Ishikawa (cell line): ENCODE data around the gene TBC1D9.

Experiments used
- CEBPB ChIP-seq: IDR thresholded peaks from 2 replicates; pipeline ENCODE4 v1.6.1; 2012
- CREB1 ChIP-seq: IDR thresholded peaks from 2 replicates; pipeline ENCODE4 v1.6.1; 2012; ENCODE audit warnings: low read depth
- EGR1 ChIP-seq: IDR thresholded peaks from 2 replicates; pipeline ENCODE4 v1.6.1; 2012
- EP300 ChIP-seq: IDR thresholded peaks from 2 replicates; pipeline ENCODE4 v1.6.1; 2012; ENCODE audit warnings: borderline replicate concordance
- FOXM1 ChIP-seq: IDR thresholded peaks from 2 replicates; pipeline ENCODE4 v1.6.1; 2012; ENCODE audit warnings: low read depth, borderline replicate concordance
- MAX ChIP-seq: IDR thresholded peaks from 2 replicates; pipeline ENCODE4 v1.6.1; 2012
- NFIC ChIP-seq: IDR thresholded peaks from 2 replicates; pipeline ENCODE4 v1.6.1; 2012
- RAD21 ChIP-seq: IDR thresholded peaks from 2 replicates; pipeline ENCODE4 v1.6.1; 2012; ENCODE audit warnings: low read depth
- TAF1 ChIP-seq: IDR thresholded peaks from 2 replicates; pipeline ENCODE4 v1.6.1; 2012; ENCODE audit warnings: low read depth, mild to moderate bottlenecking
- TCF12 ChIP-seq: IDR thresholded peaks from 2 replicates; pipeline ENCODE4 v1.6.1; 2012; ENCODE audit warnings: low read depth
- TEAD4 ChIP-seq: IDR thresholded peaks from 2 replicates; pipeline ENCODE4 v1.6.1; 2012
- USF1 ChIP-seq: IDR thresholded peaks from 2 replicates; pipeline ENCODE4 v1.6.1; 2012
- YY1 ChIP-seq: IDR thresholded peaks from 2 replicates; pipeline ENCODE4 v1.6.1; 2012; ENCODE audit warnings: low read depth
- ZBTB7A ChIP-seq: IDR thresholded peaks from 2 replicates; pipeline ENCODE4 v1.6.1; 2012; ENCODE audit warnings: low read depth
- TF ChIP-seq, protein P1 (sequence below): IDR thresholded peaks from 2 replicates; pipeline ENCODE4 v1.6.1; 2012; ENCODE audit warnings: low read depth, mild to moderate bottlenecking

The TBC1D9 gene

GRCh38 chr4:140711910-140712309 lies 44.3 kb downstream of the TBC1D9 start:
- no peak for TF ChIP-seq TAF1
- TF ChIP-seq USF1: no peak

GRCh38 chr4:140710908-140711622 lies 45.1 kb downstream of the TBC1D9 start:
- TF ChIP-seq CEBPB: no peak
- no peak for TF ChIP-seq CREB1
- TF ChIP-seq EP300: no peak
- no peak for TF ChIP-seq TCF12
- no peak for TF ChIP-seq RAD21
- TF ChIP-seq MAX: no peak
- no peak for TF ChIP-seq EGR1
- no peak for TF ChIP-seq TEAD4
- TF ChIP-seq USF1: no peak
- no peak for TF ChIP-seq NFIC
- TF ChIP-seq, protein P1, sequence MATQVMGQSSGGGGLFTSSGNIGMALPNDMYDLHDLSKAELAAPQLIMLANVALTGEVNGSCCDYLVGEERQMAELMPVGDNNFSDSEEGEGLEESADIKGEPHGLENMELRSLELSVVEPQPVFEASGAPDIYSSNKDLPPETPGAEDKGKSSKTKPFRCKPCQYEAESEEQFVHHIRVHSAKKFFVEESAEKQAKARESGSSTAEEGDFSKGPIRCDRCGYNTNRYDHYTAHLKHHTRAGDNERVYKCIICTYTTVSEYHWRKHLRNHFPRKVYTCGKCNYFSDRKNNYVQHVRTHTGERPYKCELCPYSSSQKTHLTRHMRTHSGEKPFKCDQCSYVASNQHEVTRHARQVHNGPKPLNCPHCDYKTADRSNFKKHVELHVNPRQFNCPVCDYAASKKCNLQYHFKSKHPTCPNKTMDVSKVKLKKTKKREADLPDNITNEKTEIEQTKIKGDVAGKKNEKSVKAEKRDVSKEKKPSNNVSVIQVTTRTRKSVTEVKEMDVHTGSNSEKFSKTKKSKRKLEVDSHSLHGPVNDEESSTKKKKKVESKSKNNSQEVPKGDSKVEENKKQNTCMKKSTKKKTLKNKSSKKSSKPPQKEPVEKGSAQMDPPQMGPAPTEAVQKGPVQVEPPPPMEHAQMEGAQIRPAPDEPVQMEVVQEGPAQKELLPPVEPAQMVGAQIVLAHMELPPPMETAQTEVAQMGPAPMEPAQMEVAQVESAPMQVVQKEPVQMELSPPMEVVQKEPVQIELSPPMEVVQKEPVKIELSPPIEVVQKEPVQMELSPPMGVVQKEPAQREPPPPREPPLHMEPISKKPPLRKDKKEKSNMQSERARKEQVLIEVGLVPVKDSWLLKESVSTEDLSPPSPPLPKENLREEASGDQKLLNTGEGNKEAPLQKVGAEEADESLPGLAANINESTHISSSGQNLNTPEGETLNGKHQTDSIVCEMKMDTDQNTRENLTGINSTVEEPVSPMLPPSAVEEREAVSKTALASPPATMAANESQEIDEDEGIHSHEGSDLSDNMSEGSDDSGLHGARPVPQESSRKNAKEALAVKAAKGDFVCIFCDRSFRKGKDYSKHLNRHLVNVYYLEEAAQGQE: no peak
- TF ChIP-seq YY1: no peak
- no peak for TF ChIP-seq ZBTB7A
- TF ChIP-seq FOXM1: no peak
- no peak for TF ChIP-seq TAF1

DNA sequence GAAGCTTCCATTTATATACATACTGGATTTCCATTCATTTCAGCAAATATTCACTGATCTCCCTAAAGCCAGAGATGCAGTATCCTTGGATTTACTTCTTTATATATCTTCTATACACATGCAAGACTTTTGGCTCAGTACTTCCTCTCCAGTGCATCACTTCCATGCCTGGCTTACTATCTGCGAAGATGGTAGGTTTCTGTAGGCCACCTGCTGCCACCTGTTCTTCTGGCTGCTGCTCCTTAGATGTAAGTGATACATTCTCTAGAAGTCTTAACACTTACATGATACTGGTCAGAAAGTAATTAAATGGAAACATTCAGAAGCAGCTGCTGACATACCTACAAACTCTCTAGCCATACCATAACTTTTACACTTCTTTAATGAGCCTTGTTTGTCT lies 48.9 kb downstream of the TBC1D9 start:
- TF ChIP-seq TAF1 (no peak), TEAD4 (no peak), YY1 (no peak), TCF12 (no peak)

DNA sequence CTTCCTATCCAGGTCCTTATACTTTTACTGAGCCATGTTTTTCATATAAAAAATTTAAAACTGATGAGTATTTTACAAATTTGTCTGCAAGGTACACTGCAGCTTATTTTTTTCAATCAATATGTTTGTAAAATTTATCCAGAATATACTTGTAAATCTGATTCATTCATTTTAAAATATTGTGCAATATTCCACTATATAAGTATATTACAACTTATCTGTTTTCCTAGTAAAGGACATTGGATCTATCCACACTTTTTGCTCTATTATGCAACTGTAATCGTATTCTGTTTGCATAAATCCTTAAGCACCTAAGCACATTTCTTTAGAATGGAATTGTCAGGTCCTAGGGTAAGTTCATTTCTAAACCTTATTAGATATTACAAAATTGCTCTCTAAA lies 49.5 kb downstream of the TBC1D9 start:
- no peak for TF ChIP-seq ZBTB7A

DNA sequence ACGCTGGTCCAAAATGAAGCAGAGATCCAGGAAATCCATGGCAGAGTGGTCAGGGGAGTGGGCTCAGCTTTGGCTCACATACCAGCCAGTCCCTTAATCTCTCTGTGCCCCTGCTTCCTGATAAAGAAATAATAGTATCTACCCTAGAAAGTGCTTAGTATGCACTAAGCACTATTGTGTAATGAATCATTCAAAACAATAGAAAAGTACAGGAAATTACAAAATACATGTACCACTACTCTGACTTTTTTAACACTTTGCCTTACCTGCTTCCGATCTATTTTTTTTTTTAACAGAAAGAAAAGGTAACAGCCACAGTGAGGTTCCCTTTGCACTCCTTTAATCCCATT lies 49.9 kb downstream of the TBC1D9 start:
- TF ChIP-seq RAD21: no peak
- TF ChIP-seq CREB1: no peak
- TF ChIP-seq EGR1: no peak
- TF ChIP-seq EP300: no peak
- no peak for TF ChIP-seq FOXM1
- no peak for TF ChIP-seq USF1
- TF ChIP-seq, protein P1: no peak
- no peak for TF ChIP-seq TAF1
- TF ChIP-seq ZBTB7A: no peak
- TF ChIP-seq YY1: no peak

- TF ChIP-seq CREB1 (no peak), ZBTB7A (no peak), EP300 (no peak), TCF12 (no peak), RAD21 (no peak), FOXM1 (no peak), YY1 (no peak), TAF1 (no peak), USF1 (no peak)
- TF ChIP-seq, protein P1: no peak
These were observed 50.4 kb downstream of the TBC1D9 start for GRCh38 chr4:140705625-140706275.
